HCT116 (cell line): ENCODE results near the gene SMG6. TPM values are rescaled to one million over a fixed set of nuclear protein-coding genes. Genes with fewer than 3 reads are reported as not detected.

Experiments
- ATAC-seq: fragments of 200-7000 bp; cut with Tn5 transposase; 2 replicates; pipeline ENCODE4 v1.9.1; 2020; ENCODE audit warnings: mild to moderate bottlenecking, moderate library complexity
- BruUV-seq: library from RNA; stranded (reverse); fragments of 400-500 nt; replicated peaks from 2 replicates; lab custom pipeline; 2021; lab: Mats Ljungman, UMichigan
- CTCF ChIA-PET: fragments of 300-600 bp; sonication (Branson Sonifier 250); formaldehyde crosslinking; loops from one replicate; lab custom pipeline; 2021; ENCODE audit warnings: antibody characterized with exemption; lab: Charles Lee
- POLR2A ChIA-PET: fragments of 300-600, 350-600 bp; sonication (Branson Sonifier 250); formaldehyde crosslinking; loops from one replicate; lab custom pipeline; 2021; ENCODE audit warnings: antibody characterized with exemption; lab: Charles Lee
- RAD21 ChIA-PET, 2 experiments: fragments of 300-600 bp; sonication (Branson Sonifier 250); formaldehyde crosslinking; loops; one replicate each; lab custom pipeline; 2023; ENCODE audit warnings: low total read pairs in 2 of 2; ENCODE audit not compliant: uncharacterized antibody in 2 of 2, unreplicated experiment in 2 of 2, low non-redundant PET in 1 of 2; lab: Charles Lee
- DNase-seq: peaks from one replicate; pipeline ENCODE4 v3.0.0-alpha.2; 2010; ENCODE audit warnings: low read depth, low spot score
- H2AFZ ChIP-seq: fragments of 200-600 bp; shearing (Covaris generic), sonication (generic); 2 replicates; pipeline ENCODE4 v1.6.1; 2017; ENCODE audit warnings: low read depth, mixed run types, mixed read lengths, antibody characterized with exemption, low read length; ENCODE audit not compliant: poor library complexity, severe bottlenecking
- H3K27ac ChIP-seq: 2 replicates; pipeline ENCODE4 v1.5.1; 2012; ENCODE audit warnings: low read depth, low read length
- H3K27me3 ChIP-seq: fragments of 200-600 bp; sonication (generic); 2 replicates; pipeline ENCODE4 v1.6.1; 2016; ENCODE audit warnings: mixed run types, low read length, mixed read lengths; ENCODE audit not compliant: insufficient read depth
- H3K36me3 ChIP-seq, 2 experiments: fragments of 200-500 bp in 1 of 2; fragments of 200-600 bp in 1 of 2; sonication (Bioruptor generic) in 1 of 2; sonication (generic) in 1 of 2; 2 replicates each; pipeline versions ENCODE4 v1.5.1 to v1.6.1; 2014 to 2016; ENCODE audit warnings: low read length in 2 of 2, inconsistent platforms in 1 of 2, mixed read lengths in 1 of 2, mixed run types in 1 of 2; ENCODE audit not compliant: insufficient read depth in 2 of 2, control insufficient read depth in 1 of 2
- H3K4me1 ChIP-seq, 2 experiments: fragments of 200-600 bp in 1 of 2; sonication (generic) in 1 of 2; 2 replicates each; pipeline versions ENCODE4 v1.5.1 to v1.6.1; 2012 to 2017; ENCODE audit warnings: low read length in 2 of 2, inconsistent platforms in 1 of 2, mild to moderate bottlenecking in 1 of 2, mixed read lengths in 1 of 2, mixed run types in 1 of 2, moderate library complexity in 1 of 2; ENCODE audit not compliant: insufficient read depth in 2 of 2, control insufficient read depth in 1 of 2
- H3K4me2 ChIP-seq: fragments of 200-600 bp; sonication (generic); 2 replicates; pipeline ENCODE4 v1.6.1; 2017; ENCODE audit warnings: mixed run types, low read length, mixed read lengths
- H3K4me3 ChIP-seq, 2 experiments: fragments of 200-600 bp in 1 of 2; sonication (generic) in 1 of 2; replicated peaks in 1 of 2; 2 replicates each; pipeline ENCODE4 v1.5.1; 2011 to 2016; ENCODE audit warnings: low read length in 2 of 2, control low read depth in 1 of 2, low read depth in 1 of 2, mild to moderate bottlenecking in 1 of 2, mixed read lengths in 1 of 2, mixed run types in 1 of 2
- H3K79me2 ChIP-seq: fragments of 200-600 bp; sonication (generic); 2 replicates; pipeline ENCODE4 v1.6.1; 2017; ENCODE audit warnings: mild to moderate bottlenecking, mixed run types, low read length, moderate library complexity, mixed read lengths; ENCODE audit not compliant: insufficient read depth
- H3K9ac ChIP-seq: fragments of 200-600 bp; sonication (generic); 2 replicates; pipeline ENCODE4 v1.6.1; 2016; ENCODE audit warnings: low read length, mixed read lengths
- H3K9me2 ChIP-seq: fragments of 200-600 bp; sonication (generic), shearing (Covaris generic); 2 replicates; pipeline ENCODE4 v1.6.1; 2017; ENCODE audit warnings: mixed run types, mild to moderate bottlenecking, moderate library complexity; ENCODE audit not compliant: insufficient read depth
- H3K9me3 ChIP-seq, 2 experiments: fragments of 200-500 bp in 1 of 2; fragments of 200-600 bp in 1 of 2; sonication (Bioruptor generic) in 1 of 2; sonication (generic) in 1 of 2; 2 replicates each; pipeline ENCODE4 v1.6.1; 2014 to 2017; ENCODE audit warnings: low read length in 2 of 2, mixed read lengths in 2 of 2, inconsistent platforms in 1 of 2, low read depth in 1 of 2, mild to moderate bottlenecking in 1 of 2, mixed run types in 1 of 2, moderate library complexity in 1 of 2; ENCODE audit not compliant: control insufficient read depth in 1 of 2, insufficient read depth in 1 of 2
- H4K20me1 ChIP-seq: fragments of 200-600 bp; sonication (generic), shearing (Covaris generic); 2 replicates; pipeline ENCODE4 v1.6.1; 2017; ENCODE audit warnings: mixed run types, mild to moderate bottlenecking, moderate library complexity; ENCODE audit not compliant: insufficient read depth
- CBX3 ChIP-seq: IDR thresholded peaks from 2 replicates; pipeline ENCODE4 v1.6.1; 2012; ENCODE audit warnings: low read depth
- CEBPB ChIP-seq: IDR thresholded peaks from 2 replicates; pipeline ENCODE4 v1.6.1; 2012; ENCODE audit warnings: low read depth
- EZH2phosphoT487 ChIP-seq: fragments of 200-600 bp; IDR thresholded peaks from 2 replicates; pipeline ENCODE4 v1.6.1; 2018; ENCODE audit warnings: antibody characterized with exemption, borderline replicate concordance
- RAD21 ChIP-seq: IDR thresholded peaks from 2 replicates; pipeline ENCODE4 v1.6.1; 2012; ENCODE audit warnings: low read depth, mild to moderate bottlenecking
- REST ChIP-seq: IDR thresholded peaks from 2 replicates; pipeline ENCODE4 v1.6.1; 2012; ENCODE audit warnings: low read depth
- SP1 ChIP-seq: IDR thresholded peaks from 2 replicates; pipeline ENCODE4 v1.6.1; 2012; ENCODE audit warnings: low read depth
- ZFX ChIP-seq: fragments of 450-650 bp; IDR thresholded peaks from 2 replicates; pipeline ENCODE4 v1.6.1; 2017
- ZNF274 ChIP-seq: fragments of 200-500 bp; sonication (Bioruptor generic); IDR thresholded peaks from 2 replicates; pipeline ENCODE4 v1.6.1; 2014; ENCODE audit warnings: mild to moderate bottlenecking, low read depth, low read length, inconsistent platforms
- intact Hi-C: fragments of 100-400 bp; cut with micrococcal nuclease; formaldehyde crosslinking; loops from 2 replicates; pipeline ENCODE4 v1.10.0; 2022
- total RNA-seq: library from RNA; stranded (reverse); gene quantifications from one replicate; pipeline ENCODE4 v1.2.1, GENCODE V29; 2021; ENCODE audit not compliant: unreplicated experiment
- TF ChIP-seq, protein P1 (sequence below): IDR thresholded peaks from 2 replicates; pipeline ENCODE4 v1.6.1; 2011; ENCODE audit warnings: mild to moderate bottlenecking, low read length, moderate library complexity; ENCODE audit not compliant: insufficient replicate concordance; ENCODE audit errors: extremely low read depth

SMG6 gene
- total RNA-seq, 1 experiment from 2014 or later = 23.1 TPM

DNA sequence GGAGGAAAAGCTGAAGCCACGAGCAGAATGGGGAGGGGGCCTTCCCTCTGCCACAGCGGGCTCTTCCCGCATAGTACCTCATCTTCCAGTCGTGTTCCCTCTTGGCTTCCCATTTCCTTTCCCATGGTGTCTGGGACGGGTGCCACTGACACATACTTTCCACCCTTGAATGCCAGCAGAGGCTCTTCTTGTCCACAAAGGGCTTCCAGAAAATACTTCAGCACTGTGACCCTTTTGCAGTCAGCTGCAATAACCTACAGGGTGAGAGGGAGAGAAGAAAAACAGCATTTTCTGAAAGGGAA is 218.0 kb downstream of the SMG6 start:
- Histone ChIP-seq H3K4me3 (no peak overlapping the region), H3K9me3 (no peaks in the 10 kb centered on the region), H3K27me3 (no peaks in the 10 kb centered on the region), H3K36me3 (0 out of 4 replicates have a peak, but pooled peaks cover 0 to 2% of the 10 kb centered on the region in 2 experiments), H3K79me2 (no peaks in the 10 kb centered on the region), H3K9me2 (no peaks in the 10 kb centered on the region), H2AFZ (no peak overlapping the region), H3K4me1 (peaks cover 0 to 16% of the 10 kb centered on the region in 2 experiments; a peak in 1 of 4 replicates), H3K27ac (no peak overlapping the region), H3K9ac (no peak overlapping the region), H3K4me2 (no peak overlapping the region), H4K20me1 (no peaks in the 10 kb centered on the region)
- DNase-seq (no peak), ATAC-seq (no peak)
- ChIA-PET CTCF (no interaction called here), RAD21 (no interaction called here), POLR2A (no interaction called here)
- no TSS peak for BruUV-seq
- intact Hi-C loops = no loop called here
- no peak for TF ChIP-seq REST
- TF ChIP-seq RAD21 = no peak
- TF ChIP-seq ZNF274 = no peak
- TF ChIP-seq CEBPB = no peak
- no peak for TF ChIP-seq EZH2phosphoT487
- TF ChIP-seq ZFX = no peak
- no peak for TF ChIP-seq SP1
- TF ChIP-seq, protein P1, sequence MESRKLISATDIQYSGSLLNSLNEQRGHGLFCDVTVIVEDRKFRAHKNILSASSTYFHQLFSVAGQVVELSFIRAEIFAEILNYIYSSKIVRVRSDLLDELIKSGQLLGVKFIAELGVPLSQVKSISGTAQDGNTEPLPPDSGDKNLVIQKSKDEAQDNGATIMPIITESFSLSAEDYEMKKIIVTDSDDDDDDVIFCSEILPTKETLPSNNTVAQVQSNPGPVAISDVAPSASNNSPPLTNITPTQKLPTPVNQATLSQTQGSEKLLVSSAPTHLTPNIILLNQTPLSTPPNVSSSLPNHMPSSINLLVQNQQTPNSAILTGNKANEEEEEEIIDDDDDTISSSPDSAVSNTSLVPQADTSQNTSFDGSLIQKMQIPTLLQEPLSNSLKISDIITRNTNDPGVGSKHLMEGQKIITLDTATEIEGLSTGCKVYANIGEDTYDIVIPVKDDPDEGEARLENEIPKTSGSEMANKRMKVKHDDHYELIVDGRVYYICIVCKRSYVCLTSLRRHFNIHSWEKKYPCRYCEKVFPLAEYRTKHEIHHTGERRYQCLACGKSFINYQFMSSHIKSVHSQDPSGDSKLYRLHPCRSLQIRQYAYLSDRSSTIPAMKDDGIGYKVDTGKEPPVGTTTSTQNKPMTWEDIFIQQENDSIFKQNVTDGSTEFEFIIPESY = no peak
- no peak for TF ChIP-seq CBX3
